HFF-Myc (cell line): ENCODE results near the gene GRAMD2B.

Experiments used
- DNase-seq: peaks from one replicate; pipeline ENCODE4 v3.0.0-alpha.2; 2011; ENCODE audit warnings: low read depth; ENCODE audit errors: extremely low read depth
- H3K4me3 ChIP-seq: replicated peaks from 2 replicates; pipeline ENCODE4 v1.5.1; 2011; ENCODE audit warnings: low read depth, mild to moderate bottlenecking, control low read depth, low read length
- CTCF ChIP-seq: IDR thresholded peaks from 2 replicates; pipeline ENCODE4 v1.5.1; 2012; ENCODE audit warnings: mild to moderate bottlenecking, low read depth, low read length, control low read depth; ENCODE audit errors: missing control alignments

Gene GRAMD2B

GRCh38 chr5:126538579-126538978, 115.4 kb downstream of the GRAMD2B start:
- no peak overlapping the region for H3K4me3 ChIP-seq
- no peak for DNase-seq
- TF ChIP-seq CTCF: no peak

- H3K4me3 ChIP-seq: no peak overlapping the region
- no peak for DNase-seq
- no peak for TF ChIP-seq CTCF
These were observed 117.4 kb downstream of the GRAMD2B start for GRCh38 chr5:126540631-126541030.

- H3K4me3 ChIP-seq: no peak overlapping the region
- no peak for DNase-seq
- no peak for TF ChIP-seq CTCF
These were observed 119.2 kb downstream of the GRAMD2B start for GRCh38 chr5:126542441-126542840.

- no peak for DNase-seq
- no peak for TF ChIP-seq CTCF
- H3K4me3 ChIP-seq: no peak overlapping the region
These were observed 119.8 kb downstream of the GRAMD2B start for GRCh38 chr5:126543009-126543408.

GRCh38 chr5:126543660-126544059, 120.5 kb downstream of the GRAMD2B start:
- no peak for DNase-seq
- no peak overlapping the region for H3K4me3 ChIP-seq
- TF ChIP-seq CTCF: no peak
